GM23338 (cell line): ENCODE measurements around the gene GCN1. TPM values are rescaled to one million over a fixed set of nuclear protein-coding genes. Genes with fewer than 3 reads are reported as not detected.

Experiments
- ATAC-seq: fragments of 200-7000 bp; cut with Tn5 transposase; 3 replicates; pipeline ENCODE4 v1.9.1; 2020
- DNase-seq: peaks from one replicate; pipeline ENCODE4 v3.0.0-alpha.2; 2015; ENCODE audit warnings: low spot score
- H2AFZ ChIP-seq: fragments of 200-600 bp; sonication (generic); 2 replicates; pipeline ENCODE4 v1.8.0; 2016; ENCODE audit warnings: antibody characterized with exemption, mild to moderate bottlenecking, moderate library complexity
- H3F3A ChIP-seq: fragments of 200-600 bp; sonication (generic); replicated peaks from 2 replicates; pipeline ENCODE4 v1.8.0; 2017; ENCODE audit warnings: antibody characterized with exemption, mixed run types, low read depth
- H3K27ac ChIP-seq: fragments of 200-600 bp; sonication (generic); 2 replicates; pipeline ENCODE4 v1.6.1; 2016; ENCODE audit warnings: low read depth
- H3K27me3 ChIP-seq: fragments of 200-600 bp; sonication (generic); 2 replicates; pipeline ENCODE4 v1.8.0; 2016; ENCODE audit warnings: mild to moderate bottlenecking, mixed run types, moderate library complexity; ENCODE audit not compliant: insufficient read depth
- H3K36me3 ChIP-seq: fragments of 200-600 bp; sonication (generic); 2 replicates; pipeline ENCODE4 v1.8.0; 2016; ENCODE audit warnings: mild to moderate bottlenecking; ENCODE audit not compliant: insufficient read depth
- H3K4me1 ChIP-seq: fragments of 200-600 bp; sonication (generic); 2 replicates; pipeline ENCODE4 v1.8.0; 2016; ENCODE audit warnings: mild to moderate bottlenecking, moderate library complexity; ENCODE audit not compliant: insufficient read depth
- H3K4me2 ChIP-seq: fragments of 200-600 bp; sonication (generic); 2 replicates; pipeline ENCODE4 v1.7.1; 2017; ENCODE audit warnings: mixed run types
- H3K4me3 ChIP-seq: fragments of 200-600 bp; sonication (generic); 2 replicates; pipeline ENCODE4 v1.6.1; 2016; ENCODE audit warnings: mixed run types
- H3K79me2 ChIP-seq: fragments of 200-600 bp; sonication (generic); replicated peaks from 2 replicates; pipeline ENCODE4 v1.8.0; 2017; ENCODE audit warnings: mild to moderate bottlenecking; ENCODE audit not compliant: insufficient read depth
- H3K9me2 ChIP-seq: fragments of 200-600 bp; sonication (generic); 2 replicates; pipeline ENCODE4 v1.8.0; 2017; ENCODE audit not compliant: insufficient read depth
- H4K20me1 ChIP-seq: fragments of 200-600 bp; sonication (generic); replicated peaks from 2 replicates; pipeline ENCODE4 v1.8.0; 2017; ENCODE audit warnings: mild to moderate bottlenecking; ENCODE audit not compliant: insufficient read depth
- H3K27ac Mint-ChIP-seq: 2 replicates; pipeline ENCODE4 v1.8.0; 2020; ENCODE audit warnings: inconsistent platforms, mild to moderate bottlenecking, moderate library complexity, mixed read lengths
- H3K27me3 Mint-ChIP-seq: 3 replicates; pipeline ENCODE4 v1.8.0; 2022; ENCODE audit warnings: low read depth, mild to moderate bottlenecking, moderate library complexity, mixed read lengths, inconsistent platforms; ENCODE audit not compliant: insufficient read depth, poor library complexity
- H3K36me3 Mint-ChIP-seq: 3 replicates; pipeline ENCODE4 v1.8.0; 2021; ENCODE audit warnings: low read depth, mild to moderate bottlenecking, inconsistent platforms, moderate library complexity, mixed read lengths
- H3K4me1 Mint-ChIP-seq: 3 replicates; pipeline ENCODE4 v1.8.0; 2020; ENCODE audit warnings: mild to moderate bottlenecking, inconsistent platforms, mixed read lengths
- H3K4me3 Mint-ChIP-seq: 3 replicates; pipeline ENCODE4 v1.8.0; 2021; ENCODE audit warnings: moderate library complexity, mild to moderate bottlenecking, inconsistent platforms, mixed read lengths
- H3K9me3 Mint-ChIP-seq: 3 replicates; pipeline ENCODE4 v1.8.0; 2020; ENCODE audit warnings: moderate library complexity, mild to moderate bottlenecking, inconsistent platforms, mixed read lengths
- CREB1 ChIP-seq: fragments of 250-450 bp; sonication (Bioruptor Pico); IDR thresholded peaks from 2 replicates; pipeline ENCODE4 v1.5.0; 2020; ENCODE audit warnings: low read depth, mild to moderate bottlenecking, moderate library complexity
- ETS1 ChIP-seq: IDR thresholded peaks from 2 replicates; pipeline ENCODE4 v1.6.1; 2016; ENCODE audit warnings: antibody characterized with exemption
- EZH2 ChIP-seq: fragments of 200-600 bp; sonication (generic); IDR thresholded peaks from one replicate; pipeline ENCODE4 v1.8.0; 2017; ENCODE audit warnings: antibody characterized with exemption, mild to moderate bottlenecking, low read depth; ENCODE audit not compliant: unreplicated experiment
- EZH2phosphoT487 ChIP-seq: fragments of 200-600 bp; sonication (generic); IDR thresholded peaks from one replicate; pipeline ENCODE4 v1.8.1; 2018; ENCODE audit warnings: antibody characterized with exemption; ENCODE audit not compliant: unreplicated experiment
- JUNB ChIP-seq: IDR thresholded peaks from one replicate; pipeline ENCODE4 v1.6.1; 2016; ENCODE audit warnings: antibody characterized with exemption; ENCODE audit not compliant: unreplicated experiment
- NANOG ChIP-seq: IDR thresholded peaks from 2 replicates; pipeline ENCODE4 v1.6.1; 2016; ENCODE audit warnings: antibody characterized with exemption, borderline replicate concordance
- POLR2AphosphoS5 ChIP-seq: IDR thresholded peaks from 2 replicates; pipeline ENCODE4 v1.6.1; 2016; ENCODE audit warnings: antibody characterized with exemption, low read depth
- REST ChIP-seq: IDR thresholded peaks from one replicate; pipeline ENCODE4 v1.6.1; 2018; ENCODE audit warnings: antibody characterized with exemption; ENCODE audit not compliant: unreplicated experiment
- STAT1 ChIP-seq: IDR thresholded peaks from one replicate; pipeline ENCODE4 v1.6.1; 2016; ENCODE audit warnings: antibody characterized with exemption; ENCODE audit not compliant: unreplicated experiment
- ZNF114 ChIP-seq: fragments of 250-450 bp; sonication (Bioruptor Pico); IDR thresholded peaks from 2 replicates; pipeline ENCODE4 v1.5.0; 2020; ENCODE audit warnings: mild to moderate bottlenecking, moderate library complexity
- ZNF462 ChIP-seq: fragments of 250-450 bp; sonication (Bioruptor Pico); IDR thresholded peaks from 2 replicates; pipeline ENCODE4 v1.5.0; 2020; ENCODE audit warnings: mild to moderate bottlenecking, moderate library complexity
- polyA plus RNA-seq: library from polyadenylated mRNA; unstranded; fragments of >200 nt; fragmentation: Nextera tagmentation; extraction: Ambion mirVana; gene quantifications from 2 replicates; pipeline ENCODE4 v1.2.1, GENCODE V29; 2016
- total RNA-seq: library from RNA; depleted of rRNA; stranded (reverse); fragments of >200 nt; shearing (Covaris generic); gene quantifications from 2 replicates; pipeline ENCODE4 v1.2.3, GENCODE V29; 2014
- TF ChIP-seq, protein P1 (sequence below), 2 experiments: fragments of 200-600 bp in 1 of 2; sonication (generic) in 1 of 2; conservative IDR thresholded peaks; 2 replicates each; pipeline versions ENCODE4 v1.5.1 to v1.6.1; 2016 to 2017; ENCODE audit warnings: antibody characterized with exemption in 2 of 2, low read depth in 2 of 2, mild to moderate bottlenecking in 2 of 2, moderate library complexity in 1 of 2

GCN1 gene
- total and polyA plus RNA-seq, 2 experiments from 2014 or later, result 18.0 to 177 TPM

DNA sequence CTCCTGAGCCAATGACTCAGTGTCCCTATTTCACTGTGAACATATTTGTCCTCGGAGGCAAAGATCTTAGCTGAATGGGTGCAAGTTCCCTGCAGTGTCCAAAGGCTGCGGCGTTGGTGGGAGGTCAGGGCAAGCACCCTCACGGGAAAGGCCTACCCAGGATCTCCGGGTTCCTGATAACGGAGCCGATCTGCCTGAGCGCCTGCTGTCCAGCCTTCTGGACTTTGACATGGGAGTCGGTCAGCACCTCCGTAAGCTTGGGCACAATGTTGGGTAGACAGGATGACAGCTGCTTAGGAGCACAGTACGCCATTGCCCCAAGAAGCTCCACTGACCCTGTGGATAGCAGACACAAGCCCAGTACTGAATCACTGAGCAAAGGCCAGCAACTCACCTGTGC lies 46.5 kb downstream of the GCN1 start:
- peaks cover 66% of the 10 kb centered on the region for H3K36me3 ChIP-seq
- peaks cover 2% of the 10 kb centered on the region for H3K27me3 Mint-ChIP-seq
- no peaks in the 10 kb centered on the region for H3K9me3 Mint-ChIP-seq
- H3K36me3 Mint-ChIP-seq, result peaks cover 92% of the 10 kb centered on the region
- H3K79me2 ChIP-seq, result no peaks in the 10 kb centered on the region
- H3K4me1 Mint-ChIP-seq, result no peaks in the 10 kb centered on the region
- H3K4me2 ChIP-seq, result no peak overlapping the region
- no peak for ATAC-seq
- no peak overlapping the region for H3K27ac Mint-ChIP-seq
- TF ChIP-seq POLR2AphosphoS5 (no peak), ZNF462 (CRISPR knock-in tag) (no peak), ETS1 (no peak), ZNF114 (CRISPR knock-in tag) (no peak), REST (no peak), JUNB (no peak), EZH2 (no peak), NANOG (no peak), EZH2phosphoT487 (no peak), STAT1 (no peak), CREB1 (CRISPR knock-in tag) (no peak)
- TF ChIP-seq, protein P1, sequence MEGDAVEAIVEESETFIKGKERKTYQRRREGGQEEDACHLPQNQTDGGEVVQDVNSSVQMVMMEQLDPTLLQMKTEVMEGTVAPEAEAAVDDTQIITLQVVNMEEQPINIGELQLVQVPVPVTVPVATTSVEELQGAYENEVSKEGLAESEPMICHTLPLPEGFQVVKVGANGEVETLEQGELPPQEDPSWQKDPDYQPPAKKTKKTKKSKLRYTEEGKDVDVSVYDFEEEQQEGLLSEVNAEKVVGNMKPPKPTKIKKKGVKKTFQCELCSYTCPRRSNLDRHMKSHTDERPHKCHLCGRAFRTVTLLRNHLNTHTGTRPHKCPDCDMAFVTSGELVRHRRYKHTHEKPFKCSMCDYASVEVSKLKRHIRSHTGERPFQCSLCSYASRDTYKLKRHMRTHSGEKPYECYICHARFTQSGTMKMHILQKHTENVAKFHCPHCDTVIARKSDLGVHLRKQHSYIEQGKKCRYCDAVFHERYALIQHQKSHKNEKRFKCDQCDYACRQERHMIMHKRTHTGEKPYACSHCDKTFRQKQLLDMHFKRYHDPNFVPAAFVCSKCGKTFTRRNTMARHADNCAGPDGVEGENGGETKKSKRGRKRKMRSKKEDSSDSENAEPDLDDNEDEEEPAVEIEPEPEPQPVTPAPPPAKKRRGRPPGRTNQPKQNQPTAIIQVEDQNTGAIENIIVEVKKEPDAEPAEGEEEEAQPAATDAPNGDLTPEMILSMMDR (conservative IDR thresholded peaks at IDR 0.05; ENCODE audit: low read depth in 2 of 2), result no peak
- peaks cover 5% of the 10 kb centered on the region; the same call in 1 of the 2 replicates for H3F3A ChIP-seq
- H3K9me2 ChIP-seq, result no peaks in the 10 kb centered on the region
- H3K4me3 Mint-ChIP-seq, result no peak overlapping the region
- no peak overlapping the region for H3K4me3 ChIP-seq
- H2AFZ ChIP-seq, result no peak overlapping the region
- H3K27ac ChIP-seq, result no peak overlapping the region
- H4K20me1 ChIP-seq, result peaks cover 1% of the 10 kb centered on the region
- no peaks in the 10 kb centered on the region for H3K4me1 ChIP-seq
- no peak for DNase-seq
- H3K27me3 ChIP-seq, result no peaks in the 10 kb centered on the region
